H1 (cell line): ENCODE results near the gene UTS2R. TPM values are rescaled to one million over a fixed set of nuclear protein-coding genes. Genes with fewer than 3 reads are reported as not detected.

Experiments used
- CTCF ChIA-PET: fragments of 300-600 bp; sonication (Branson Sonifier 250); formaldehyde crosslinking; loops from one replicate; lab custom pipeline; 2021; ENCODE audit not compliant: partially characterized antibody; lab: Charles Lee
- POLR2A ChIA-PET: fragments of 300-600 bp; sonication (Branson Sonifier 250); formaldehyde crosslinking; loops from one replicate; lab custom pipeline; 2021; ENCODE audit warnings: inconsistent platforms; ENCODE audit not compliant: partially characterized antibody; lab: Charles Lee
- DNase-seq, 2 experiments: peaks; one replicate each; pipeline versions ENCODE4 v3.0.0 to v3.0.0-alpha.2; 2010 to 2022; ENCODE audit warnings: low spot score in 2 of 2, low read depth in 1 of 2, mixed read lengths in 1 of 2
- FAIRE-seq: peaks from 2 replicates; lab custom pipeline; 2011; peaks lifted over from hg19 to GRCh38; lab: Jason Lieb, UNC
- H2AFZ ChIP-seq: 2 replicates; pipeline ENCODE4 v1.8.1; 2012; ENCODE audit warnings: low read length, inconsistent platforms
- H2AK5ac ChIP-seq: 2 replicates; pipeline ENCODE4 v1.6.1; 2013; ENCODE audit warnings: low read depth, low read length
- H2BK120ac ChIP-seq: replicated peaks from 2 replicates; pipeline ENCODE3; 2013; ENCODE audit warnings: low read depth, low read length, inconsistent platforms
- H2BK12ac ChIP-seq: 2 replicates; pipeline ENCODE4 v1.6.1; 2013; ENCODE audit warnings: low read depth, low read length
- H2BK15ac ChIP-seq: 2 replicates; pipeline ENCODE4 v1.6.1; 2013; ENCODE audit warnings: low read length
- H2BK20ac ChIP-seq: 2 replicates; pipeline ENCODE4 v1.6.1; 2013; ENCODE audit warnings: low read length
- H2BK5ac ChIP-seq: 2 replicates; pipeline ENCODE4 v1.6.1; 2013; ENCODE audit warnings: low read depth, low read length
- H3K14ac ChIP-seq: 2 replicates; pipeline ENCODE4 v1.6.1; 2013; ENCODE audit warnings: inconsistent platforms; ENCODE audit not compliant: insufficient read length
- H3K18ac ChIP-seq: 2 replicates; pipeline ENCODE4 v1.6.1; 2013; ENCODE audit warnings: low read length; ENCODE audit errors: extremely low read depth
- H3K23ac ChIP-seq: 2 replicates; pipeline ENCODE4 v1.6.1; 2013; ENCODE audit warnings: inconsistent platforms; ENCODE audit not compliant: insufficient read length
- H3K23me2 ChIP-seq: 2 replicates; pipeline ENCODE4 v1.6.1; 2013; ENCODE audit warnings: low read depth, low read length
- H3K27ac ChIP-seq: 2 replicates; pipeline ENCODE4 v1.6.1; 2011; ENCODE audit warnings: low read depth, low read length, inconsistent platforms
- H3K27me3 ChIP-seq, 4 experiments: replicated peaks in 1 of 4; 1 replicate in 1 of 4; 2 replicates in 3 of 4; pipeline versions ENCODE4 v1.6.1 to v1.8.1; 2011 to 2013; ENCODE audit warnings: low read length in 3 of 4, mild to moderate bottlenecking in 3 of 4, inconsistent platforms in 2 of 4, mixed read lengths in 2 of 4, moderate library complexity in 1 of 4; ENCODE audit not compliant: control insufficient read depth in 3 of 4, insufficient read depth in 3 of 4; ENCODE audit errors: extremely low read depth in 1 of 4
- H3K36me3 ChIP-seq, 4 experiments: 2 replicates each; pipeline versions ENCODE4 v1.6.1 to v1.8.1; 2011 to 2013; ENCODE audit warnings: mild to moderate bottlenecking in 4 of 4, low read length in 3 of 4, moderate library complexity in 2 of 4, control low read depth in 1 of 4, inconsistent platforms in 1 of 4; ENCODE audit not compliant: insufficient read depth in 4 of 4, control insufficient read depth in 2 of 4
- H3K4ac ChIP-seq: replicated peaks from 2 replicates; pipeline ENCODE3; 2013; ENCODE audit warnings: low read length, low read depth, mixed read lengths, inconsistent platforms; ENCODE audit not compliant: insufficient read length
- H3K4me1 ChIP-seq, 4 experiments: replicated peaks in 1 of 4; 1 replicate in 1 of 4; 2 replicates in 3 of 4; pipeline versions ENCODE4 v1.6.1 to v1.8.1; 2011 to 2013; ENCODE audit warnings: low read length in 3 of 4, inconsistent platforms in 2 of 4, mixed read lengths in 1 of 4; ENCODE audit not compliant: insufficient read depth in 4 of 4, control insufficient read depth in 3 of 4
- H3K4me2 ChIP-seq, 2 experiments: 2 replicates each; pipeline versions ENCODE4 v1.6.1 to v1.8.1; 2011 to 2013; ENCODE audit warnings: low read depth in 2 of 2, low read length in 2 of 2, control low read depth in 1 of 2, inconsistent platforms in 1 of 2, mild to moderate bottlenecking in 1 of 2; ENCODE audit not compliant: insufficient read depth in 1 of 2
- H3K4me3 ChIP-seq, 4 experiments: fragments of 200-600, 300-600 bp in 1 of 4; sonication (generic), shearing (Covaris generic), sonication (Bioruptor Twin) in 1 of 4; 2 replicates each; pipeline versions ENCODE4 v1.5.1 to v1.8.1; 2011 to 2016; ENCODE audit warnings: low read length in 4 of 4, low read depth in 3 of 4, control low read depth in 2 of 4, inconsistent platforms in 2 of 4, mild to moderate bottlenecking in 2 of 4, mixed read lengths in 1 of 4, moderate library complexity in 1 of 4; ENCODE audit not compliant: insufficient read depth in 2 of 4; ENCODE audit errors: extremely low read depth in 1 of 4
- H3K56ac ChIP-seq: replicated peaks from 2 replicates; pipeline ENCODE3; 2013; ENCODE audit warnings: low read depth, mild to moderate bottlenecking, mixed read lengths, low read length, inconsistent platforms; ENCODE audit not compliant: insufficient read length
- H3K79me1 ChIP-seq: 2 replicates; pipeline ENCODE4 v1.6.1; 2013; ENCODE audit warnings: low read depth, low read length, control low read depth
- H3K79me2 ChIP-seq, 2 experiments: 2 replicates each; pipeline versions ENCODE4 v1.6.1 to v1.8.1; 2012 to 2013; ENCODE audit warnings: low read length in 2 of 2, mild to moderate bottlenecking in 2 of 2, inconsistent platforms in 1 of 2; ENCODE audit not compliant: insufficient read depth in 2 of 2, control insufficient read depth in 1 of 2
- H3K9ac ChIP-seq, 4 experiments: replicated peaks in 1 of 4; 1 replicate in 1 of 4; 2 replicates in 3 of 4; pipeline versions ENCODE4 v1.6.1 to v1.8.1; 2011 to 2013; ENCODE audit warnings: low read depth in 3 of 4, low read length in 3 of 4, control low read depth in 2 of 4, mild to moderate bottlenecking in 2 of 4, moderate library complexity in 2 of 4, inconsistent platforms in 1 of 4; ENCODE audit errors: extremely low read depth in 1 of 4
- H3K9me3 ChIP-seq, 2 experiments: 2 replicates each; pipeline versions ENCODE4 v1.6.1 to v1.8.1; 2012 to 2013; ENCODE audit warnings: mild to moderate bottlenecking in 2 of 2, moderate library complexity in 2 of 2, control low read depth in 1 of 2, inconsistent platforms in 1 of 2, low read depth in 1 of 2, low read length in 1 of 2, mixed read lengths in 1 of 2; ENCODE audit not compliant: insufficient read depth in 2 of 2
- H4K20me1 ChIP-seq, 2 experiments: replicated peaks in 1 of 2; 2 replicates each; pipeline versions ENCODE3 to v1.8.1; 2011 to 2013; ENCODE audit warnings: inconsistent platforms in 2 of 2, low read length in 2 of 2, mild to moderate bottlenecking in 1 of 2; ENCODE audit not compliant: insufficient read depth in 2 of 2, control insufficient read depth in 1 of 2
- H4K5ac ChIP-seq: 2 replicates; pipeline ENCODE4 v1.6.1; 2013; ENCODE audit warnings: low read length, low read depth, mixed read lengths, inconsistent platforms; ENCODE audit not compliant: insufficient read length
- H4K8ac ChIP-seq: 2 replicates; pipeline ENCODE4 v1.8.0; 2013; ENCODE audit warnings: mild to moderate bottlenecking, moderate library complexity, low read length, inconsistent platforms; ENCODE audit not compliant: insufficient read depth; ENCODE audit errors: extremely low read depth
- H4K91ac ChIP-seq: replicated peaks from 2 replicates; pipeline ENCODE3; 2013; ENCODE audit warnings: low read length, mixed read lengths, inconsistent platforms; ENCODE audit not compliant: insufficient read length
- CTCF ChIP-seq, 3 experiments: IDR thresholded peaks; 1 replicate in 2 of 3; 2 replicates in 1 of 3; pipeline versions ENCODE4 v1.5.1 to v1.6.1; 2011; ENCODE audit warnings: low read length in 3 of 3, mild to moderate bottlenecking in 3 of 3, inconsistent platforms in 2 of 3, low read depth in 1 of 3, moderate library complexity in 1 of 3; ENCODE audit not compliant: insufficient read depth in 1 of 3; ENCODE audit errors: control extremely low read depth in 1 of 3
- FOSL1 ChIP-seq: IDR thresholded peaks from 2 replicates; pipeline ENCODE4 v1.6.1; 2011; ENCODE audit warnings: mild to moderate bottlenecking, low read depth, low read length, moderate library complexity; ENCODE audit not compliant: insufficient read depth
- RAD21 ChIP-seq, 2 experiments: IDR thresholded peaks in 1 of 2; conservative IDR thresholded peaks in 1 of 2; 2 replicates each; pipeline ENCODE4 v1.6.1; 2011; ENCODE audit warnings: low read depth in 2 of 2, low read length in 2 of 2, improper control_type of control experiment in 1 of 2, inconsistent platforms in 1 of 2, mild to moderate bottlenecking in 1 of 2, moderate library complexity in 1 of 2
- WGBS, 2 experiments: shearing (Covaris generic) in 1 of 2; methylation state at CpG; one replicate each; pipeline versions ENCODE4 v1.1.6 to v1.1.7; 2013 to 2015; ENCODE audit warnings: low lambda C conversion rate in 2 of 2, mixed read lengths in 2 of 2, inconsistent platforms in 1 of 2, low coverage in 1 of 2, missing lambda C conversion rate in 1 of 2; ENCODE audit not compliant: insufficient replicate concordance in 2 of 2, insufficient coverage in 1 of 2, insufficient read length in 1 of 2; ENCODE audit errors: extremely low coverage in 1 of 2, missing lambda C conversion rate in 1 of 2; 5-methylcytosine and 5-hydroxymethylcytosine counted together
- polyA plus RNA-seq, 7 experiments: library from polyadenylated mRNA; depleted of rRNA in 3 of 7; stranded (reverse) in 5 of 7; unstranded in 2 of 7; fragments of >200 nt in 5 of 7; fragments of 200-250 nt in 2 of 7; gene quantifications; 1 replicate in 5 of 7; 2 replicates in 1 of 7; 4 replicates in 1 of 7; pipeline versions ENCODE4 v1.2.1 to v1.2.3, GENCODE V29; 2011 to 2013; ENCODE audit warnings: missing spikeins in 2 of 7, mixed read lengths in 2 of 7
- total RNA-seq: library from RNA; stranded (reverse); fragmentation: NEBNext Ultra II Directional; extraction: Animal tissue kit (Norgen Biotek cat#: 25700); gene quantifications from 2 replicates; pipeline ENCODE4 v1.2.1, GENCODE V29; 2021

Gene UTS2R
- total and polyA plus RNA-seq, 2 of the 8 experiments (the other 6 are each of a cell fraction or from before 2014, with no cell fraction given), result 0.27 TPM; not detected in 1

- POLR2A ChIA-PET, result interaction anchor here (0.6 kb wide), 1 partner anchor 56 kb away, joined by 3 read pairs; no protein-coding TSS in a partner anchor
- peak in 1 of 2 experiments; percentile 19; a peak in 1 of 4 replicates for TF ChIP-seq RAD21 (IDR thresholded peaks at IDR 0.05 in 1 of 2, conservative IDR thresholded peaks at IDR 0.05 in 1 of 2; ENCODE audit: low read depth in 2 of 2, low read length in 2 of 2)
- TF ChIP-seq FOSL1, result no peak
- peak; percentile 7 to 37 (median 30) for TF ChIP-seq CTCF (IDR thresholded peaks at IDR 0.05; ENCODE audit: control extremely low read depth in 1 of 3, insufficient read depth in 1 of 3, low read depth in 1 of 3, low read length in 3 of 3)
- H3K79me2 ChIP-seq, result no peaks in the 10 kb centered on the region
- no peak overlapping the region for H2AK5ac ChIP-seq
- H4K20me1 ChIP-seq, result no peaks in the 10 kb centered on the region
- no peaks in the 10 kb centered on the region for H3K23me2 ChIP-seq
- CTCF ChIA-PET, result interaction anchor here (0.6 to 2.3 kb wide), 34 partner anchors 11 to 1738 kb away, joined by 3 to 9 read pairs (median 4); partner anchors contain the start of gene SECTM1
- no peaks in the 10 kb centered on the region; a peak in 1 of 7 replicates for H3K27me3 ChIP-seq
- H3K79me1 ChIP-seq, result no peaks in the 10 kb centered on the region
- no peak overlapping the region for H3K9ac ChIP-seq
- DNase-seq, result no peak
- H3K36me3 ChIP-seq, result no peaks in the 10 kb centered on the region
- no peak overlapping the region for H3K56ac ChIP-seq
- no peak overlapping the region for H3K14ac ChIP-seq
- H3K4me1 ChIP-seq, result no peaks in the 10 kb centered on the region; a peak in 1 of 7 replicates
- no peak overlapping the region for H2BK12ac ChIP-seq
- H3K4me2 ChIP-seq, result no peak overlapping the region
- no peak overlapping the region for H4K8ac ChIP-seq
- no peak overlapping the region for H4K91ac ChIP-seq
- H3K27ac ChIP-seq, result no peak overlapping the region
- H2BK20ac ChIP-seq, result no peak overlapping the region
- no peak overlapping the region for H3K23ac ChIP-seq
- no peaks in the 10 kb centered on the region for H3K9me3 ChIP-seq
- H2BK15ac ChIP-seq, result no peak overlapping the region
- H3K4ac ChIP-seq, result no peak overlapping the region
- H2AFZ ChIP-seq, result no peak overlapping the region
- 91% methylated on average over 28 of the region's 28 CpGs; no CpG with 5 or more reads in 1 of the 2 experiments for WGBS, 2 experiments
- no peak overlapping the region for H2BK120ac ChIP-seq
- no peak overlapping the region for H2BK5ac ChIP-seq
- H3K4me3 ChIP-seq, result no peak overlapping the region
- H3K18ac ChIP-seq, result no peak overlapping the region
- FAIRE-seq, result no peak
- no peak overlapping the region for H4K5ac ChIP-seq
Measured at GRCh38 chr17:82350182-82351030, 21.2 kb upstream of the UTS2R start.
